ENCODE data around the gene KLHL10. TPM values are rescaled to one million over a fixed set of nuclear protein-coding genes. Genes with fewer than 3 reads are reported as not detected.
A peak's percentile ranks its signal among the peaks of the same experiment; 100 is the strongest.

KLHL10 gene
- total RNA-seq, 1 experiment from 2014 or later, result not detected

DNA sequence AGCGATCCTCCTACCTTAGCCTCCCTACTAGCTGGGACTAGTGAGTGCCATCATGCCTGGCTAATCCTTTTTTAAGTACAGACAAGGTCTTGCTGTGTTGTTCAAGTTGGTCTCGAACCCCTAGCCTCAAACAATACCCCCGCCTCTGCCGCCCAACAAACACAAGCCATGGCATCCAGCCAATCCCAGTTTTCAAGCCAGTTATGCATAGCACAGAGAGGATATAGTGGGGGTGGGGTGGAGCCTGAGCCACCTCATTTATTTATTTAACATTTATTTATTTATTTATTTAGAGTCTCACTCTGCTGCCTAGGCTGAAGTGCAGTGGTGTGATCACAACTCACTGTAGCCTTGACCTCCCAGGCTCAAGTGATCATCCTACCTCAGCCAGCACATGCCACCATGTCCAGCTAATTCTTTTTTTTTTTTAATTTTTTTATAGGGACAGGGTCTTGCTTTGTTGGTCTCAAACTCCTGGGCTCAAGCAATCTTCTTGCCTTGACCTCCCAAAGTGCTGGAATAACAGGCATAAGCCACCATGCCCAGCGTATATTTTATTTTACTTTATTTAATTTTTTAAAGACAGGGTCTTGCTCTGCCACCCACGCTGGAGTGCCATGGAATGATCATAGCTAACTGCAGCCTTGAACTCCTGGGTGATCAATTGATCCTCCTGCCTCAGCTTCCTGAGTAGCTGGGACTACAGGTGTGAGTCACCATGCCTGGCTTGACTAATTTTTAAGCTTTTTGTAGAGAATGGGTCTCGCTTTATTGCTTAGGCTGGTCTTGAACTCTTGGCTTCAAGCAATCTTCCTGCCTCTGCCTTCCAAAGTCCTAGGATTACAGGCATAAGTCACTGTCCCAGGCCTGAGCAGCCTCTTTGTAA, 53.8 kb downstream of the KLHL10 start:
- CTCF ChIA-PET, result no interaction called here
- Histone ChIP-seq H3K4me1 (ENCODE audit: control insufficient read depth, insufficient read depth, low read length) (no peaks in the 10 kb centered on the region), H3K27ac (ENCODE audit: low read length) (no peak overlapping the region; the same call in 1 of the 2 replicates), H3K4me3 (ENCODE audit: low read depth in 2 of 2, low read length in 2 of 2) (no peak overlapping the region), H3K27me3 (ENCODE audit: control insufficient read depth, insufficient read depth, low read length) (no peaks in the 10 kb centered on the region), H3K36me3 (ENCODE audit: control insufficient read depth, insufficient read depth, low read length) (peaks cover 8% of the 10 kb centered on the region), H3K9me3 (ENCODE audit: control insufficient read depth, insufficient read depth, low read depth, low read length) (no peaks in the 10 kb centered on the region)
- intact Hi-C loops (cut with micrococcal nuclease; ENCODE audit: unreplicated experiment) (no loop called here), in situ Hi-C loops (cut with HindIII; ENCODE audit: low pct_unique_long_range_greater_than_20kb, low sequenced_read_pairs) (no loop called here)
- BruUV-seq (replicated peaks), result no TSS peak
- ATAC-seq, result no peak
- TF ChIP-seq SIN3A (IDR thresholded peaks at IDR 0.05; ENCODE audit: borderline replicate concordance, insufficient read depth, low read depth, low read length) (no peak), TCF7L2 (IDR thresholded peaks at IDR 0.05; ENCODE audit: low read depth, low read length) (no peak), POLR2AphosphoS5 (IDR thresholded peaks at IDR 0.05; ENCODE audit: low read depth, low read length) (no peak)
- TF ChIP-seq, protein P1, sequence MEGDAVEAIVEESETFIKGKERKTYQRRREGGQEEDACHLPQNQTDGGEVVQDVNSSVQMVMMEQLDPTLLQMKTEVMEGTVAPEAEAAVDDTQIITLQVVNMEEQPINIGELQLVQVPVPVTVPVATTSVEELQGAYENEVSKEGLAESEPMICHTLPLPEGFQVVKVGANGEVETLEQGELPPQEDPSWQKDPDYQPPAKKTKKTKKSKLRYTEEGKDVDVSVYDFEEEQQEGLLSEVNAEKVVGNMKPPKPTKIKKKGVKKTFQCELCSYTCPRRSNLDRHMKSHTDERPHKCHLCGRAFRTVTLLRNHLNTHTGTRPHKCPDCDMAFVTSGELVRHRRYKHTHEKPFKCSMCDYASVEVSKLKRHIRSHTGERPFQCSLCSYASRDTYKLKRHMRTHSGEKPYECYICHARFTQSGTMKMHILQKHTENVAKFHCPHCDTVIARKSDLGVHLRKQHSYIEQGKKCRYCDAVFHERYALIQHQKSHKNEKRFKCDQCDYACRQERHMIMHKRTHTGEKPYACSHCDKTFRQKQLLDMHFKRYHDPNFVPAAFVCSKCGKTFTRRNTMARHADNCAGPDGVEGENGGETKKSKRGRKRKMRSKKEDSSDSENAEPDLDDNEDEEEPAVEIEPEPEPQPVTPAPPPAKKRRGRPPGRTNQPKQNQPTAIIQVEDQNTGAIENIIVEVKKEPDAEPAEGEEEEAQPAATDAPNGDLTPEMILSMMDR (IDR thresholded peaks at IDR 0.05), result no peak
- TF ChIP-seq, protein P2, sequence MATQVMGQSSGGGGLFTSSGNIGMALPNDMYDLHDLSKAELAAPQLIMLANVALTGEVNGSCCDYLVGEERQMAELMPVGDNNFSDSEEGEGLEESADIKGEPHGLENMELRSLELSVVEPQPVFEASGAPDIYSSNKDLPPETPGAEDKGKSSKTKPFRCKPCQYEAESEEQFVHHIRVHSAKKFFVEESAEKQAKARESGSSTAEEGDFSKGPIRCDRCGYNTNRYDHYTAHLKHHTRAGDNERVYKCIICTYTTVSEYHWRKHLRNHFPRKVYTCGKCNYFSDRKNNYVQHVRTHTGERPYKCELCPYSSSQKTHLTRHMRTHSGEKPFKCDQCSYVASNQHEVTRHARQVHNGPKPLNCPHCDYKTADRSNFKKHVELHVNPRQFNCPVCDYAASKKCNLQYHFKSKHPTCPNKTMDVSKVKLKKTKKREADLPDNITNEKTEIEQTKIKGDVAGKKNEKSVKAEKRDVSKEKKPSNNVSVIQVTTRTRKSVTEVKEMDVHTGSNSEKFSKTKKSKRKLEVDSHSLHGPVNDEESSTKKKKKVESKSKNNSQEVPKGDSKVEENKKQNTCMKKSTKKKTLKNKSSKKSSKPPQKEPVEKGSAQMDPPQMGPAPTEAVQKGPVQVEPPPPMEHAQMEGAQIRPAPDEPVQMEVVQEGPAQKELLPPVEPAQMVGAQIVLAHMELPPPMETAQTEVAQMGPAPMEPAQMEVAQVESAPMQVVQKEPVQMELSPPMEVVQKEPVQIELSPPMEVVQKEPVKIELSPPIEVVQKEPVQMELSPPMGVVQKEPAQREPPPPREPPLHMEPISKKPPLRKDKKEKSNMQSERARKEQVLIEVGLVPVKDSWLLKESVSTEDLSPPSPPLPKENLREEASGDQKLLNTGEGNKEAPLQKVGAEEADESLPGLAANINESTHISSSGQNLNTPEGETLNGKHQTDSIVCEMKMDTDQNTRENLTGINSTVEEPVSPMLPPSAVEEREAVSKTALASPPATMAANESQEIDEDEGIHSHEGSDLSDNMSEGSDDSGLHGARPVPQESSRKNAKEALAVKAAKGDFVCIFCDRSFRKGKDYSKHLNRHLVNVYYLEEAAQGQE (IDR thresholded peaks at IDR 0.05; ENCODE audit: insufficient read depth in 1 of 2, low read depth in 2 of 2, low read length in 1 of 2), result no peak
- POLR2A ChIA-PET, result interaction anchor here (0.6 kb wide), 2 partner anchors 27 to 44 kb away, joined by 3 to 5 read pairs; partner anchors contain the start of gene ACLY
- peak; percentile 5 for DNase-seq (ENCODE audit: low read depth, low spot score)

DNA sequence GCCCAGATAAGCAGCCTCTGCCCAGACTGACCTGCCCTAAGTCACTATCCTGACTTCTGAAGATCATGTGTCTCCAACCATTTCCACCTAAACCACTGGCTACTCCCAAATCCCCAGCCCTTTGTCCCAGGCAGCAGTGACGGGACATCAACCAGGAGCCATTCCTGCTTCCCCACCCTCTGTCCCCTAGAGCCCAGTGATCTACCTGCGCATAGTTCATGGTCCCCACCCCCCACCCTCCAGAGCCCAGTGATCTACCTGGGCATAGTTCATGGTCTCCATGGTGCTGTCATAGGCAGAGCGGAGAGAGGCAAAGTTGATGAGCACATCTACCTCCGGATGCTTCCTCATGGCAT, 54.4 kb downstream of the KLHL10 start:
- no peak overlapping the region; the same call in 1 of the 2 replicates for H3K27ac ChIP-seq (ENCODE audit: low read length)
- intact Hi-C loops (cut with micrococcal nuclease; ENCODE audit: unreplicated experiment), result no loop called here
- H3K9me3 ChIP-seq (ENCODE audit: control insufficient read depth, insufficient read depth, low read depth, low read length), result no peaks in the 10 kb centered on the region
- DNase-seq (ENCODE audit: low read depth, low spot score) (no peak), ATAC-seq (no peak)
- H3K4me3 ChIP-seq (ENCODE audit: low read depth in 2 of 2, low read length in 2 of 2), result no peak overlapping the region
- H3K27me3 ChIP-seq (ENCODE audit: control insufficient read depth, insufficient read depth, low read length), result no peaks in the 10 kb centered on the region
- BruUV-seq (replicated peaks), result no TSS peak
- POLR2A ChIA-PET, result no interaction called here
- no peaks in the 10 kb centered on the region for H3K4me1 ChIP-seq (ENCODE audit: control insufficient read depth, insufficient read depth, low read length)
- peaks cover 7% of the 10 kb centered on the region for H3K36me3 ChIP-seq (ENCODE audit: control insufficient read depth, insufficient read depth, low read length)
- no peak for TF ChIP-seq SIN3A (IDR thresholded peaks at IDR 0.05; ENCODE audit: borderline replicate concordance, insufficient read depth, low read depth, low read length)
- TF ChIP-seq TCF7L2 (IDR thresholded peaks at IDR 0.05; ENCODE audit: low read depth, low read length), result no peak
- TF ChIP-seq, protein P1 (IDR thresholded peaks at IDR 0.05), result no peak
- TF ChIP-seq, protein P2 (IDR thresholded peaks at IDR 0.05; ENCODE audit: insufficient read depth in 1 of 2, low read depth in 2 of 2, low read length in 1 of 2), result no peak
- TF ChIP-seq POLR2AphosphoS5 (IDR thresholded peaks at IDR 0.05; ENCODE audit: low read depth, low read length), result no peak
- in situ Hi-C loops (cut with HindIII; ENCODE audit: low pct_unique_long_range_greater_than_20kb, low sequenced_read_pairs), result no loop called here
- CTCF ChIA-PET, result no interaction called here

Data from Panc1 (cell line).